ENCODE measurements around the gene TBC1D17. TPM values are rescaled to one million over a fixed set of nuclear protein-coding genes. Genes with fewer than 3 reads are reported as not detected.
A peak's percentile ranks its signal among the peaks of the same experiment; 100 is the strongest.
"Not testable (repeated sequence)": the region's sequence is repeated elsewhere in the genome, so short reads cannot be mapped to it uniquely, and the experiment has no call there.

TBC1D17 gene
- total RNA-seq, 1 experiment from 2014 or later: 35.1 TPM

DNA sequence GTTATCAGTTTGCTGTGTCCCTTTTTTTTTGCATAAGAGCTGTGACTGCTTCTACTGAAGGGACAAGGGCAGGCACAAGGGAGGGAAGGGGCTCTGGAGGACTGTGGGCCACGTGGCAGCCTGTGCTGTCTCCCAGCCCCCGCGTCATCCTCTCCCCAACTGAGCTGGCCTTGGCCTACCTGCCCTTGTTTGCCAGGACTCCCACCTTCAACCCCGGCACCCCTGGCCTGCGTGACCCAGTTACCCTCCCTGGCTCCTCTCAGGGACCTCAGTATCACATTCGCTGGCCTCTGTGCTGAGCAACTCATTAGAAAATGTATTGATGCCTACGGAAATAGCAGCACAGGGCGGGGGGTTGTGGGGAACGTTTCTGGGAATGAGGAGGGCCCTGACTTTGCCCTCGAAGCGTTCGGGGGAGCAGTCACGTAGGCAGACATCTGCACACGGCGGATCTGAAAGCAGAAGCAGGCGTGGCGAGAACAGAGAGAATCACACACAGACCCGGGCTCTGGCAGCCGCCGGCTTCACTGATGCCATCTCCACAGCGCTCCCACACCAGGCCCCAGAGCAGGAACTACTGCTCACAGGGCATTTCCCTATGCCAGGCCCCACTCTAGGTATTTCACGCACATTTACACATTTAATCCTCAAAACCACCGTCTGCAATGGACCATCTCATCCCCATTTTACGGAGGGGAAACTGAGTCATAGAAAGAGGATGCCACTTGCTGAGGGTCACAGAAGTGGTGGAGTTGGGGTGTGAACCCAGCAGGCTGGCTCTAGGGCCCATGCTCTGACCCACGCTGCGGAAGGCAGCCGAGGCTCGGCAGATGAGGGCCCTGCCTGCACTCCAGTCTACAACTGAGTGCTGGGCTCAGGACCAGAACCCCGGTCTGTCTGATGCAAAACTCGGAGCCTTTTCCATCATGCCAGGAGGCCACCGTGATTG lies 45.8 kb downstream of the TBC1D17 start:
- BruUV-seq (replicated peaks): no TSS peak
- POLR2A ChIA-PET (ENCODE audit: low non-redundant PET): no interaction called here
- intact Hi-C loops (cut with micrococcal nuclease; ENCODE audit: unreplicated experiment): loop anchor here (10.0 kb wide), 1 partner anchor 159 kb away; the partner anchor contains the start of genes AP2A1 and TSKS

DNA sequence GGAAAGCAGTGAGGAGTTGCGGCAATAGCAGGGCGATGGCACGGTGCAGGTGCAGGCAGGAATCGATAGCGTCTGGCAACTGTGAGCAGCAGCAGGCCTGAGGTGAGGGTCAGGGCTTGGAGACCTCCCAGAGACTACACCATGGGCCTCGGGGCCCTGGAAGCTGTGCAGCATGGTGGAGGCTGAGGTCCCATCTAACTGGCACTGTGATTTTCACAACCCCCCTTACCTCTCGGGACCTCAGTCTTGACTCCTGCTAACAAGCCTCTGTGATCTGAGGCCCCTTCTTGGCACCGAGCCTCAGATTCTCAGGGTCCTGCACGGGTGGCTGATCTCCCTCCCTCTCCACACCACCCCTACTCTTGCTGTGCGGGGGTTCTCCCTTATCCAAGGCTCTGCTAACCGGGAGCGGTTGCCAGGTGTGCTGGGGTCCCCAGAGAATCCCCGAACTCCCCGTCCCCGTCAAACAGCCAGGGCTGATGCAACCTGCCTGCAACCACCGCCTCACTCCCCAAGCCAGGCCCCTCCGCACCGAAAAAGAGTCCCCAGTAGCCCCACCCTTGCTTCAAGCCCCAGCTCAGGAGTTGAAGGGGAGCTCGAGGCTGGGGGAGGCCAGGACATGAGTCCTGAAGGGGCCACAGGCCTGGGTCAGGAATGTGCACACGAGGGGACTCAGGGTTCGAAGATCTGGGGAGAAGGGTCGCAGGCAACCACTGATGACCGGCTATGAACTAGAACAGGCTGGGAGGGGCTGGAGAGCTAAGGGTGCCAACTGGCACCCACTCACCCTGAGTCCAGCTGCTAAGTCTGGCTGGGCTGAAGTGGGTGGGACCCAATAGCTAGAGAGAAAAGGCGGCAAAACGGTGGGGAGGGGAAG lies 46.7 kb downstream of the TBC1D17 start:
- peaks cover 37% of the 10 kb centered on the region for H3K4me1 ChIP-seq (ENCODE audit: insufficient read depth, low read length, poor library complexity, severe bottlenecking)
- H3K27ac ChIP-seq (ENCODE audit: low read depth, low read length, poor library complexity, severe bottlenecking): peak overlapping the region; percentile 94
- DNase-seq (ENCODE audit: low spot score): peak; percentile 68
- ChIA-PET POLR2A (ENCODE audit: low non-redundant PET) (interaction anchor here (0.7 kb wide), 1 partner anchor 11 kb away, joined by 3 read pairs; no protein-coding TSS in a partner anchor), CTCF (no interaction called here)
- peaks cover 41% of the 10 kb centered on the region for H3K36me3 ChIP-seq (ENCODE audit: insufficient read depth, low read length, poor library complexity, severe bottlenecking)
- no peaks in the 10 kb centered on the region for H3K27me3 ChIP-seq (replicated peaks; ENCODE audit: insufficient read depth, low read depth, low read length, poor library complexity)
- no peaks in the 10 kb centered on the region for H3K9me3 ChIP-seq (ENCODE audit: low read depth, low read length, poor library complexity, severe bottlenecking)
- H3K4me3 ChIP-seq (ENCODE audit: low read depth, low read length, poor library complexity, severe bottlenecking): peak overlapping the region; percentile 25
- intact Hi-C loops (cut with micrococcal nuclease; ENCODE audit: unreplicated experiment): loop anchor here (10.0 kb wide), 1 partner anchor 159 kb away; the partner anchor contains the start of genes AP2A1 and TSKS
- no TSS peak for BruUV-seq (replicated peaks)
- no peak for TF ChIP-seq EZH2 (IDR thresholded peaks at IDR 0.05; ENCODE audit: borderline replicate concordance, low read depth, low read length, poor library complexity, severe bottlenecking)
- TF ChIP-seq, protein P1, sequence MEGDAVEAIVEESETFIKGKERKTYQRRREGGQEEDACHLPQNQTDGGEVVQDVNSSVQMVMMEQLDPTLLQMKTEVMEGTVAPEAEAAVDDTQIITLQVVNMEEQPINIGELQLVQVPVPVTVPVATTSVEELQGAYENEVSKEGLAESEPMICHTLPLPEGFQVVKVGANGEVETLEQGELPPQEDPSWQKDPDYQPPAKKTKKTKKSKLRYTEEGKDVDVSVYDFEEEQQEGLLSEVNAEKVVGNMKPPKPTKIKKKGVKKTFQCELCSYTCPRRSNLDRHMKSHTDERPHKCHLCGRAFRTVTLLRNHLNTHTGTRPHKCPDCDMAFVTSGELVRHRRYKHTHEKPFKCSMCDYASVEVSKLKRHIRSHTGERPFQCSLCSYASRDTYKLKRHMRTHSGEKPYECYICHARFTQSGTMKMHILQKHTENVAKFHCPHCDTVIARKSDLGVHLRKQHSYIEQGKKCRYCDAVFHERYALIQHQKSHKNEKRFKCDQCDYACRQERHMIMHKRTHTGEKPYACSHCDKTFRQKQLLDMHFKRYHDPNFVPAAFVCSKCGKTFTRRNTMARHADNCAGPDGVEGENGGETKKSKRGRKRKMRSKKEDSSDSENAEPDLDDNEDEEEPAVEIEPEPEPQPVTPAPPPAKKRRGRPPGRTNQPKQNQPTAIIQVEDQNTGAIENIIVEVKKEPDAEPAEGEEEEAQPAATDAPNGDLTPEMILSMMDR (conservative IDR thresholded peaks at IDR 0.05; ENCODE audit: low read depth, low read length): no peak

More for the DNA sequence above, 45.8 kb downstream of the TBC1D17 start:
- peak overlapping the region; percentile 25 for H3K4me3 ChIP-seq (ENCODE audit: low read depth, low read length, poor library complexity, severe bottlenecking)
- peaks cover 35% of the 10 kb centered on the region for H3K4me1 ChIP-seq (ENCODE audit: insufficient read depth, low read length, poor library complexity, severe bottlenecking)
- peaks cover 42% of the 10 kb centered on the region for H3K36me3 ChIP-seq (ENCODE audit: insufficient read depth, low read length, poor library complexity, severe bottlenecking)
- H3K27me3 ChIP-seq (replicated peaks; ENCODE audit: insufficient read depth, low read depth, low read length, poor library complexity): no peaks in the 10 kb centered on the region
- no peaks in the 10 kb centered on the region for H3K9me3 ChIP-seq (ENCODE audit: low read depth, low read length, poor library complexity, severe bottlenecking)
- no peak for DNase-seq (ENCODE audit: low spot score)
- H3K27ac ChIP-seq (ENCODE audit: low read depth, low read length, poor library complexity, severe bottlenecking): peak overlapping the region; percentile 94
- TF ChIP-seq EZH2 (IDR thresholded peaks at IDR 0.05; ENCODE audit: borderline replicate concordance, low read depth, low read length, poor library complexity, severe bottlenecking): no peak
- TF ChIP-seq, protein P1 (conservative IDR thresholded peaks at IDR 0.05; ENCODE audit: low read depth, low read length): no peak
- CTCF ChIA-PET: no interaction called here

DNA sequence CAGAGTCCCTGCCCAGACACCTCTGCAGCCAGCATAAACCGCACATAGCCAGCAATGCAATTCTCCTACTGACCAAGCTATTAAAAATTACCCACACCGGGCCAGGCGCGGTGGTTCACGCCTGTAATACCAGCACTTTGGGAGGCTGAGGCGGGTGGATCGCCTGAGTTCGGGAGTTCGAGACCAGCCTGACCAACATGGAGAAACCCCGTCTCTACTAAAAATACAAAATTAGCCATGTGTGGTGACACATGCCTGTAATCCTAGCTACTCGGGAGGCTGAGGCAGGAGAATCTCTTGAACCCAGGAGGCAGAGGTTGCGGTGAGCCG lies 47.3 kb downstream of the TBC1D17 start:
- peaks cover 37% of the 10 kb centered on the region for H3K4me1 ChIP-seq (ENCODE audit: insufficient read depth, low read length, poor library complexity, severe bottlenecking)
- DNase-seq (ENCODE audit: low spot score); H3K27me3 ChIP-seq (replicated peaks; ENCODE audit: insufficient read depth, low read depth, low read length, poor library complexity); H3K9me3 ChIP-seq (ENCODE audit: low read depth, low read length, poor library complexity, severe bottlenecking); BruUV-seq (replicated peaks); CTCF ChIA-PET: not testable (repeated sequence)
- peak overlapping the region; percentile 94 for H3K27ac ChIP-seq (ENCODE audit: low read depth, low read length, poor library complexity, severe bottlenecking)
- intact Hi-C loops (cut with micrococcal nuclease; ENCODE audit: unreplicated experiment): loop anchor here (10.0 kb wide), 1 partner anchor 160 kb away; the partner anchor contains the start of genes AP2A1 and TSKS
- H3K4me3 ChIP-seq (ENCODE audit: low read depth, low read length, poor library complexity, severe bottlenecking): peak overlapping the region; percentile 25
- H3K36me3 ChIP-seq (ENCODE audit: insufficient read depth, low read length, poor library complexity, severe bottlenecking): peaks cover 47% of the 10 kb centered on the region
- POLR2A ChIA-PET (ENCODE audit: low non-redundant PET): interaction anchor here (0.6 to 0.7 kb wide), 2 partner anchors 11 to 40 kb away, joined by 3 read pairs; no protein-coding TSS in a partner anchor
